H9 (cell line): ENCODE data around the gene CDC37. TPM values are rescaled to one million over a fixed set of nuclear protein-coding genes. Genes with fewer than 3 reads are reported as not detected.

Source experiments
- DNase-seq: peaks from one replicate; pipeline ENCODE4 v3.0.0-alpha.2; 2017
- H2AFZ ChIP-seq: one replicate; pipeline ENCODE4 v1.6.1; 2013; ENCODE audit warnings: mild to moderate bottlenecking, low read length, control low read depth, moderate library complexity
- H2AK5ac ChIP-seq: 2 replicates; pipeline ENCODE4 v1.6.1; 2013; ENCODE audit warnings: low read length, control low read depth, mixed read lengths; ENCODE audit not compliant: insufficient read length
- H2BK120ac ChIP-seq: one replicate; pipeline ENCODE4 v1.6.1; 2013; ENCODE audit warnings: low read depth, mild to moderate bottlenecking, low read length, control low read depth, inconsistent platforms; ENCODE audit not compliant: poor library complexity, severe bottlenecking
- H2BK12ac ChIP-seq: 2 replicates; pipeline ENCODE4 v1.6.1; 2013; ENCODE audit warnings: low read length, control low read depth, mixed read lengths, low read depth; ENCODE audit not compliant: insufficient read length
- H2BK15ac ChIP-seq: 2 replicates; pipeline ENCODE4 v1.6.1; 2013; ENCODE audit warnings: low read depth, low read length, control low read depth
- H2BK20ac ChIP-seq: one replicate; pipeline ENCODE4 v1.6.1; 2013; ENCODE audit warnings: low read depth, mild to moderate bottlenecking, low read length, control low read depth, inconsistent platforms; ENCODE audit not compliant: poor library complexity, severe bottlenecking
- H2BK5ac ChIP-seq: 2 replicates; pipeline ENCODE4 v1.6.1; 2013; ENCODE audit warnings: low read length, control low read depth, mixed read lengths; ENCODE audit not compliant: insufficient read length
- H3K14ac ChIP-seq: 2 replicates; pipeline ENCODE4 v1.6.1; 2013; ENCODE audit warnings: low read length, control low read depth; ENCODE audit not compliant: insufficient read depth
- H3K18ac ChIP-seq: 2 replicates; pipeline ENCODE4 v1.6.1; 2013; ENCODE audit warnings: low read depth, mild to moderate bottlenecking, mixed read lengths, low read length, control low read depth; ENCODE audit not compliant: insufficient read length
- H3K23ac ChIP-seq: 2 replicates; pipeline ENCODE4 v1.6.1; 2013; ENCODE audit warnings: low read length, control low read depth, mixed read lengths, low read depth; ENCODE audit not compliant: insufficient read length
- H3K23me2 ChIP-seq: 2 replicates; pipeline ENCODE4 v1.6.1; 2013; ENCODE audit warnings: low read depth, mild to moderate bottlenecking, mixed read lengths, low read length, control low read depth; ENCODE audit not compliant: insufficient read length, poor library complexity, severe bottlenecking
- H3K27ac ChIP-seq: 2 replicates; pipeline ENCODE4 v1.5.1; 2013; ENCODE audit warnings: low read length, control low read depth, mixed read lengths, low read depth; ENCODE audit not compliant: insufficient read length
- H3K27me3 ChIP-seq: 2 replicates; pipeline ENCODE4 v1.6.1; 2013; ENCODE audit warnings: low read length, control low read depth, inconsistent platforms; ENCODE audit not compliant: insufficient read depth
- H3K4ac ChIP-seq: 2 replicates; pipeline ENCODE4 v1.6.1; 2013; ENCODE audit warnings: low read depth, mild to moderate bottlenecking, control low read depth, inconsistent platforms, low read length, moderate library complexity
- H3K4me1 ChIP-seq: 2 replicates; pipeline ENCODE4 v1.6.1; 2013; ENCODE audit warnings: low read length, control low read depth, inconsistent platforms; ENCODE audit not compliant: insufficient read depth
- H3K4me2 ChIP-seq: 2 replicates; pipeline ENCODE4 v1.6.1; 2013; ENCODE audit warnings: low read length, control low read depth, mixed read lengths; ENCODE audit not compliant: insufficient read length, insufficient read depth
- H3K56ac ChIP-seq: 2 replicates; pipeline ENCODE4 v1.6.1; 2013; ENCODE audit warnings: low read depth, mild to moderate bottlenecking, mixed read lengths, low read length, control low read depth; ENCODE audit not compliant: insufficient read length
- H3K79me1 ChIP-seq: 2 replicates; pipeline ENCODE4 v1.6.1; 2013; ENCODE audit warnings: low read depth, mild to moderate bottlenecking, moderate library complexity, low read length, control low read depth, inconsistent platforms; ENCODE audit not compliant: insufficient read depth, poor library complexity, severe bottlenecking
- H3K79me2 ChIP-seq: 2 replicates; pipeline ENCODE4 v1.6.1; 2013; ENCODE audit warnings: low read length, control low read depth, inconsistent platforms; ENCODE audit not compliant: insufficient read depth
- H3K9ac ChIP-seq: 2 replicates; pipeline ENCODE4 v1.6.1; 2013; ENCODE audit warnings: low read length, control low read depth, mixed read lengths; ENCODE audit not compliant: insufficient read length; ENCODE audit errors: extremely low read depth
- H3K9me3 ChIP-seq: one replicate; pipeline ENCODE4 v1.6.1; 2013; ENCODE audit warnings: low read depth, low read length, inconsistent platforms; ENCODE audit not compliant: control insufficient read depth
- H3T11ph ChIP-seq: one replicate; pipeline ENCODE4 v1.6.1; 2013; ENCODE audit warnings: mild to moderate bottlenecking, low read length, control low read depth, inconsistent platforms
- H4K20me1 ChIP-seq: one replicate; pipeline ENCODE4 v1.6.1; 2013; ENCODE audit not compliant: control insufficient read depth, insufficient read length, insufficient read depth
- H4K5ac ChIP-seq: 2 replicates; pipeline ENCODE4 v1.6.1; 2013; ENCODE audit warnings: low read depth, mild to moderate bottlenecking, mixed read lengths, low read length, control low read depth; ENCODE audit not compliant: insufficient read length
- H4K8ac ChIP-seq: replicated peaks from 2 replicates; pipeline ENCODE4 v1.6.1; 2013; ENCODE audit warnings: low read length, control low read depth, mixed read lengths, low read depth; ENCODE audit not compliant: insufficient read length
- H4K91ac ChIP-seq: 2 replicates; pipeline ENCODE4 v1.6.1; 2013; ENCODE audit warnings: low read depth, mild to moderate bottlenecking, moderate library complexity, mixed read lengths, low read length, control low read depth; ENCODE audit not compliant: insufficient read length
- H3K27ac Mint-ChIP-seq, 3 experiments: 2 replicates in 2 of 3; 3 replicates in 1 of 3; pipeline ENCODE4 v1.8.0; 2020 to 2021; ENCODE audit warnings: mixed read lengths in 3 of 3, mild to moderate bottlenecking in 1 of 3, moderate library complexity in 1 of 3
- H3K27me3 Mint-ChIP-seq: 2 replicates; pipeline ENCODE4 v1.8.0; 2021; ENCODE audit warnings: low read depth, mild to moderate bottlenecking, moderate library complexity, mixed read lengths
- H3K36me3 Mint-ChIP-seq, 3 experiments: 2 replicates in 2 of 3; 3 replicates in 1 of 3; pipeline ENCODE4 v1.8.0; 2020 to 2021; ENCODE audit warnings: low read depth in 3 of 3, mixed read lengths in 3 of 3; ENCODE audit not compliant: insufficient read depth in 1 of 3
- H3K4me1 Mint-ChIP-seq, 2 experiments: 2 replicates each; pipeline ENCODE4 v1.8.0; 2020; ENCODE audit warnings: mixed read lengths in 2 of 2
- H3K4me3 Mint-ChIP-seq, 2 experiments: 2 replicates in 1 of 2; 3 replicates in 1 of 2; pipeline ENCODE4 v1.8.0; 2020 to 2021; ENCODE audit warnings: mild to moderate bottlenecking in 2 of 2, mixed read lengths in 2 of 2, moderate library complexity in 1 of 2
- H3K9me3 Mint-ChIP-seq, 2 experiments: 2 replicates in 1 of 2; 3 replicates in 1 of 2; pipeline ENCODE4 v1.8.0; 2020; ENCODE audit warnings: mild to moderate bottlenecking in 2 of 2, mixed read lengths in 2 of 2, moderate library complexity in 1 of 2
- CTCF ChIP-seq: fragments of 200-600 bp; sonication (generic); conservative IDR thresholded peaks from 3 replicates; pipeline ENCODE4 v1.8.0; 2021; ENCODE audit warnings: antibody characterized with exemption, mild to moderate bottlenecking
- WGBS: extraction: QIAGEN DNeasy Blood & Tissue Kit; methylation state at CpG from one replicate; pipeline ENCODE4 v1.1.7; 2013; ENCODE audit warnings: missing lambda C conversion rate, low lambda C conversion rate, mixed read lengths; ENCODE audit not compliant: insufficient read length; ENCODE audit errors: extremely low coverage; 5-methylcytosine and 5-hydroxymethylcytosine counted together
- total RNA-seq: library from RNA; stranded (reverse); gene quantifications from 2 replicates; pipeline ENCODE4 v1.2.1, GENCODE V29; 2021

Gene CDC37
- total RNA-seq, 1 experiment from 2014 or later = 155 TPM

GRCh38 chr19:10424011-10424637 is 20.8 kb upstream of the CDC37 start:
- no peaks in the 10 kb centered on the region for H4K20me1 ChIP-seq
- no peak overlapping the region for H3K4ac ChIP-seq
- H3K27ac Mint-ChIP-seq = no peak overlapping the region
- no peak overlapping the region for H2BK120ac ChIP-seq
- no peaks in the 10 kb centered on the region for H3K9me3 ChIP-seq
- no peaks in the 10 kb centered on the region for H3K79me1 ChIP-seq
- WGBS = no CpG with 5 or more reads among the region's 38 CpGs
- peaks cover 53% of the 10 kb centered on the region for H3K27me3 ChIP-seq
- H3K56ac ChIP-seq = no peak overlapping the region
- no peak overlapping the region for H3T11ph ChIP-seq
- H3K4me2 ChIP-seq = peak overlapping the region; percentile 61
- no peak overlapping the region for H3K14ac ChIP-seq
- peak; percentile 97 for TF ChIP-seq CTCF
- H4K91ac ChIP-seq = no peak overlapping the region
- no peak overlapping the region for H2BK15ac ChIP-seq
- H4K8ac ChIP-seq = no peak overlapping the region
- H2BK5ac ChIP-seq = no peak overlapping the region
- peaks cover 94% of the 10 kb centered on the region for H3K27me3 Mint-ChIP-seq
- H3K4me3 Mint-ChIP-seq = peak overlapping the region; percentile 15 to 59; a peak in 4 of 5 replicates
- H2BK20ac ChIP-seq = no peak overlapping the region
- no peaks in the 10 kb centered on the region for H3K36me3 Mint-ChIP-seq
- H3K18ac ChIP-seq = no peak overlapping the region
- no peak overlapping the region for H3K9ac ChIP-seq
- H3K9me3 Mint-ChIP-seq = no peaks in the 10 kb centered on the region; a peak in 1 of 5 replicates
- H2AK5ac ChIP-seq = no peak overlapping the region
- DNase-seq = peak; percentile 89
- no peaks in the 10 kb centered on the region for H3K79me2 ChIP-seq
- H3K4me1 Mint-ChIP-seq = peaks cover 16 to 20% of the 10 kb centered on the region in 2 experiments
- H4K5ac ChIP-seq = no peak overlapping the region
- no peak overlapping the region for H2BK12ac ChIP-seq
- H2AFZ ChIP-seq = no peak overlapping the region
- peaks cover 12% of the 10 kb centered on the region for H3K23me2 ChIP-seq
- H3K27ac ChIP-seq = no peak overlapping the region
- no peaks in the 10 kb centered on the region for H3K4me1 ChIP-seq
- H3K23ac ChIP-seq = no peak overlapping the region
